ENCODE data around the gene CDKAL1. TPM values are rescaled to one million over a fixed set of nuclear protein-coding genes. Genes with fewer than 3 reads are reported as not detected.

The CDKAL1 gene
- total and polyA plus RNA-seq, 2 of the 13 experiments (the other 11 are each of a cell fraction or from before 2014, with no cell fraction given) = 9.5 to 27.7 TPM

DNA sequence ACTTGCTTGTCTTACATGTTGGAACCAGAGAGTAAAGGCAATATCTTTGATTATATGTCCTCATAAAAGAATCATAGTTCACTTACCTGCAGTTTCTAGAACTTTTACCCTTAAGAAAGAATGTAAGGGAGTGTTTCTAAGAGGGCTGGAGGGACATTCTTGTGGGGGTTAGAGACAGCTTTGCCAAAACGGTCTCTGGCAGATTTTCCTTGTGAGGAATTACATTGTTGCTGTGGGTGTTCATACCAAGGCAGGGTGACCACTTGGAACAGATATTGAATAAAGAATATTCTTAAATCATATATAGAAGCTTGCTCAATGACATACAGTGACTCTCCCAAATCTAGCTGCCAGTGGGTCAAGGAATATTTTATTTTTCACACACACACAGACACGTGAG is 541.7 kb downstream of the CDKAL1 start:
- in situ Hi-C loops (cut with HindIII; ENCODE audit: extremely low pct_ligation_motif_present, low pct_unique_long_range_greater_than_20kb) (no loop called here), intact Hi-C loops (cut with micrococcal nuclease; ENCODE audit: unreplicated experiment) (no loop called here)
- no TSS peak for BruUV-seq (replicated peaks)
- Histone ChIP-seq H4K20me1 (ENCODE audit: insufficient read depth, low read length) (no peaks in the 10 kb centered on the region), H3K9ac (ENCODE audit: insufficient read depth, low read depth, low read length) (no peak overlapping the region), H3K4me2 (ENCODE audit: low read depth, low read length) (no peak overlapping the region), H3K9me3 (ENCODE audit: low read length) (peaks cover 14% of the 10 kb centered on the region), H3K79me2 (ENCODE audit: insufficient read depth, low read length) (no peaks in the 10 kb centered on the region), H3K36me3 (replicated peaks in 1 of 2; ENCODE audit: control insufficient read depth in 1 of 2, insufficient read depth in 2 of 2, low read length in 2 of 2) (no peaks in the 10 kb centered on the region; a peak in 1 of 5 replicates), H3K27ac (ENCODE audit: extremely low read length, insufficient read depth, low read length) (no peak overlapping the region), H3K4me3 (replicated peaks in 1 of 3; ENCODE audit: insufficient read depth in 1 of 3, low read depth in 2 of 3, low read length in 3 of 3) (no peak overlapping the region), H3K4me1 (ENCODE audit: insufficient read depth, low read length) (no peaks in the 10 kb centered on the region), H2AFZ (ENCODE audit: low read length) (no peak overlapping the region), H3K27me3 (ENCODE audit: control insufficient read depth in 1 of 2, insufficient read depth in 2 of 2, low read length in 2 of 2) (no peaks in the 10 kb centered on the region)
- TF ChIP-seq ZNF441 (CRISPR knock-in tag; IDR thresholded peaks at IDR 0.05; ENCODE audit: borderline replicate concordance) (no peak), CC2D1A (CRISPR knock-in tag; IDR thresholded peaks at IDR 0.05) (no peak), ZNF670 (CRISPR knock-in tag; IDR thresholded peaks at IDR 0.05; ENCODE audit: borderline replicate concordance) (no peak), ZNF564 (CRISPR knock-in tag; IDR thresholded peaks at IDR 0.05) (no peak)
- TF ChIP-seq, protein P1, sequence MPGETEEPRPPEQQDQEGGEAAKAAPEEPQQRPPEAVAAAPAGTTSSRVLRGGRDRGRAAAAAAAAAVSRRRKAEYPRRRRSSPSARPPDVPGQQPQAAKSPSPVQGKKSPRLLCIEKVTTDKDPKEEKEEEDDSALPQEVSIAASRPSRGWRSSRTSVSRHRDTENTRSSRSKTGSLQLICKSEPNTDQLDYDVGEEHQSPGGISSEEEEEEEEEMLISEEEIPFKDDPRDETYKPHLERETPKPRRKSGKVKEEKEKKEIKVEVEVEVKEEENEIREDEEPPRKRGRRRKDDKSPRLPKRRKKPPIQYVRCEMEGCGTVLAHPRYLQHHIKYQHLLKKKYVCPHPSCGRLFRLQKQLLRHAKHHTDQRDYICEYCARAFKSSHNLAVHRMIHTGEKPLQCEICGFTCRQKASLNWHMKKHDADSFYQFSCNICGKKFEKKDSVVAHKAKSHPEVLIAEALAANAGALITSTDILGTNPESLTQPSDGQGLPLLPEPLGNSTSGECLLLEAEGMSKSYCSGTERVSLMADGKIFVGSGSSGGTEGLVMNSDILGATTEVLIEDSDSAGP (CRISPR knock-in tag; IDR thresholded peaks at IDR 0.05; ENCODE audit: borderline replicate concordance) = no peak
- FAIRE-seq (no peak), ATAC-seq (no peak), DNase-seq (ENCODE audit: low spot score) (no peak)
- POLR2A ChIA-PET = interaction anchor here (0.6 kb wide), 1 partner anchor 89 kb away, joined by 4 read pairs; no protein-coding TSS in a partner anchor
- CTCF ChIA-PET (ENCODE audit: low intra/inter-chr PET ratio, low total read pairs) = no interaction called here
- WGBS (ENCODE audit: low lambda C conversion rate) = 96% methylated on average over 2 of the region's 2 CpGs

DNA sequence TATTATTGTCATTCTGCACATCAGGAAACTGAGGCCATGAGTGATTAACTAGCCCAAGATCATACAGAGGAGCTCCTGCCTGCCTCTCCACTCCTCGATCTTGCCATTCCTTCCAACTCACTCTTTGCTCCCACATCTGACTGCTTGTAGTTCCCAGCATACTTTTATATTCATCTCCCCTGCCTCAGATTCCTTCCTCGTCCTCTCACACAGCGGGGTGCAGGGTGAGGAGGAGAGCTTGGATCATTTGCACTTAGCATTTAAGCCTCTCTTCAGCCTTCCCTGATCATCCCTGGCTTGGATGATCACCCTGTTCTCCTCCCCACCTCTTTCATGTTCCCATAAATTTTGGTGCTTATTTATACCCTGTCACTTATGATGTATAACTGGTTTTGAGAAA is 544.2 kb downstream of the CDKAL1 start:
- in situ Hi-C loops (cut with HindIII; ENCODE audit: extremely low pct_ligation_motif_present, low pct_unique_long_range_greater_than_20kb) = no loop called here
- H3K9me3 ChIP-seq (ENCODE audit: low read length) = peaks cover 8% of the 10 kb centered on the region
- no peaks in the 10 kb centered on the region for H3K79me2 ChIP-seq (ENCODE audit: insufficient read depth, low read length)
- no peak for FAIRE-seq
- H3K4me3 ChIP-seq (replicated peaks in 1 of 3; ENCODE audit: insufficient read depth in 1 of 3, low read depth in 2 of 3, low read length in 3 of 3) = no peak overlapping the region
- H2AFZ ChIP-seq (ENCODE audit: low read length) = no peak overlapping the region
- intact Hi-C loops (cut with micrococcal nuclease; ENCODE audit: unreplicated experiment) = no loop called here
- POLR2A ChIA-PET = no interaction called here
- H4K20me1 ChIP-seq (ENCODE audit: insufficient read depth, low read length) = no peaks in the 10 kb centered on the region
- CTCF ChIA-PET (ENCODE audit: low intra/inter-chr PET ratio, low total read pairs) = no interaction called here
- H3K36me3 ChIP-seq (replicated peaks in 1 of 2; ENCODE audit: control insufficient read depth in 1 of 2, insufficient read depth in 2 of 2, low read length in 2 of 2) = peaks cover 0 to 1% of the 10 kb centered on the region in 2 experiments; a peak in 2 of 5 replicates
- no peak for ATAC-seq
- H3K4me2 ChIP-seq (ENCODE audit: low read depth, low read length) = no peak overlapping the region
- H3K9ac ChIP-seq (ENCODE audit: insufficient read depth, low read depth, low read length) = no peak overlapping the region
- no peak for DNase-seq (ENCODE audit: low spot score)
- TF ChIP-seq ZNF512 (CRISPR knock-in tag; IDR thresholded peaks at IDR 0.05) (no peak), ZNF282 (IDR thresholded peaks at IDR 0.05; ENCODE audit: partially characterized antibody) (no peak), ZNF792 (CRISPR knock-in tag; IDR thresholded peaks at IDR 0.05) (no peak), ZNF160 (CRISPR knock-in tag; IDR thresholded peaks at IDR 0.05) (no peak), SKI (IDR thresholded peaks at IDR 0.05; ENCODE audit: partially characterized antibody) (no peak), YEATS2 (CRISPR knock-in tag; IDR thresholded peaks at IDR 0.05; ENCODE audit: borderline replicate concordance) (no peak), TRIM24 (CRISPR knock-in tag; IDR thresholded peaks at IDR 0.05) (no peak), BORCS8-MEF2B (CRISPR knock-in tag; IDR thresholded peaks at IDR 0.05) (no peak), ZNF558 (CRISPR knock-in tag; IDR thresholded peaks at IDR 0.05; ENCODE audit: borderline replicate concordance) (no peak)
- H3K27ac ChIP-seq (ENCODE audit: extremely low read length, insufficient read depth, low read length) = no peak overlapping the region
- 99% methylated on average over 3 of the region's 3 CpGs for WGBS (ENCODE audit: low lambda C conversion rate)
- H3K4me1 ChIP-seq (ENCODE audit: insufficient read depth, low read length) = peaks cover 12% of the 10 kb centered on the region
- H3K27me3 ChIP-seq (ENCODE audit: control insufficient read depth in 1 of 2, insufficient read depth in 2 of 2, low read length in 2 of 2) = no peaks in the 10 kb centered on the region
- no TSS peak for BruUV-seq (replicated peaks)
